PC-9 (cell line): ENCODE measurements around the gene LMO2. TPM values are rescaled to one million over a fixed set of nuclear protein-coding genes. Genes with fewer than 3 reads are reported as not detected.

Experiments used
- BruUV-seq: library from RNA; stranded (reverse); fragments of 400-500 nt; replicated peaks from 2 replicates; lab custom pipeline; 2021; lab: Mats Ljungman, UMichigan
- CTCF ChIA-PET: fragments of 300-600 bp; sonication (Branson Sonifier 250); formaldehyde crosslinking; loops from one replicate; lab custom pipeline; 2022; ENCODE audit warnings: antibody characterized with exemption; lab: Charles Lee
- POLR2A ChIA-PET: fragments of 300-600 bp; sonication (Branson Sonifier 250); formaldehyde crosslinking; loops from one replicate; lab custom pipeline; 2022; ENCODE audit warnings: antibody characterized with exemption; ENCODE audit not compliant: unreplicated experiment; lab: Charles Lee
- DNase-seq, 2 experiments: peaks; one replicate each; pipeline versions ENCODE4 v3.0.0 to v3.0.0-alpha.2; 2015 to 2022; ENCODE audit warnings: mixed read lengths in 1 of 2
- H2AFZ ChIP-seq: fragments of 200-600 bp; sonication (generic); 2 replicates; pipeline ENCODE4 v1.8.1; 2017; ENCODE audit warnings: antibody characterized with exemption
- H3F3A ChIP-seq: fragments of 200-600 bp; sonication (generic); 2 replicates; pipeline ENCODE4 v1.8.1; 2017; ENCODE audit warnings: antibody characterized with exemption, mild to moderate bottlenecking, low read depth; ENCODE audit not compliant: insufficient read depth
- H3K27ac ChIP-seq: fragments of 200-600 bp; sonication (generic); 2 replicates; pipeline ENCODE4 v1.6.1; 2016; ENCODE audit warnings: mixed run types
- H3K27me3 ChIP-seq: fragments of 200-600 bp; sonication (generic); 2 replicates; pipeline ENCODE4 v1.6.1; 2016; ENCODE audit warnings: low read depth, mixed run types; ENCODE audit not compliant: insufficient read depth
- H3K36me3 ChIP-seq: fragments of 200-600 bp; sonication (generic); 2 replicates; pipeline ENCODE4 v1.6.1; 2016; ENCODE audit warnings: low read depth, mixed run types
- H3K4me1 ChIP-seq: fragments of 200-600 bp; sonication (generic); replicated peaks from 2 replicates; pipeline ENCODE4 v1.6.1; 2016; ENCODE audit warnings: mixed run types; ENCODE audit not compliant: insufficient read depth
- H3K4me2 ChIP-seq: fragments of 200-600 bp; sonication (generic); 2 replicates; pipeline ENCODE4 v1.6.1; 2017; ENCODE audit warnings: mixed run types
- H3K4me3 ChIP-seq: fragments of 200-600 bp; sonication (generic); 2 replicates; pipeline ENCODE4 v1.6.1; 2016; ENCODE audit warnings: mixed run types
- H3K79me2 ChIP-seq: fragments of 200-600 bp; sonication (generic); 2 replicates; pipeline ENCODE4 v1.6.1; 2017; ENCODE audit warnings: low read depth, mixed run types
- H3K9me2 ChIP-seq: fragments of 200-600 bp; sonication (generic); 2 replicates; pipeline ENCODE4 v1.8.1; 2017; ENCODE audit warnings: mild to moderate bottlenecking; ENCODE audit not compliant: insufficient read depth
- H3K9me3 ChIP-seq: fragments of 200-600 bp; sonication (generic); 2 replicates; pipeline ENCODE4 v1.8.1; 2016; ENCODE audit warnings: low read depth; ENCODE audit not compliant: insufficient read depth
- H4K20me1 ChIP-seq: fragments of 200-600 bp; sonication (generic); 2 replicates; pipeline ENCODE4 v1.8.1; 2017; ENCODE audit not compliant: insufficient read depth
- CTCF ChIP-seq: fragments of 200-600 bp; sonication (generic); conservative IDR thresholded peaks from 2 replicates; pipeline ENCODE4 v1.6.1; 2017; ENCODE audit warnings: mixed run types, antibody characterized with exemption, mild to moderate bottlenecking, moderate library complexity
- EZH2 ChIP-seq: fragments of 200-600 bp; sonication (generic); IDR thresholded peaks from 2 replicates; pipeline ENCODE4 v1.8.0; 2017; ENCODE audit warnings: antibody characterized with exemption, low read depth
- intact Hi-C: fragments of 100-400 bp; cut with micrococcal nuclease; formaldehyde crosslinking; loops from one replicate; pipeline ENCODE4 v1.10.0; 2022; ENCODE audit not compliant: unreplicated experiment
- total RNA-seq: library from RNA; stranded (reverse); gene quantifications from 2 replicates; pipeline ENCODE4 v1.2.3, GENCODE V29; 2021

LMO2 gene
- total RNA-seq, 1 experiment from 2014 or later = 0.28 TPM

GRCh38 chr11:33916736-33917135, 24.9 kb upstream of the LMO2 start:
- H3K79me2 ChIP-seq = no peaks in the 10 kb centered on the region
- intact Hi-C loops = no loop called here
- ChIA-PET POLR2A (interaction anchor here (0.5 kb wide), 1 partner anchor 87 kb away, joined by 6 read pairs; no protein-coding TSS in a partner anchor), CTCF (no interaction called here)
- no peak overlapping the region for H3K4me3 ChIP-seq
- no TSS peak for BruUV-seq
- no peaks in the 10 kb centered on the region for H3F3A ChIP-seq
- H2AFZ ChIP-seq = no peak overlapping the region
- no peaks in the 10 kb centered on the region for H4K20me1 ChIP-seq
- H3K27me3 ChIP-seq = peaks cover 8% of the 10 kb centered on the region; the same call in 1 of the 2 replicates
- H3K27ac ChIP-seq = no peak overlapping the region
- H3K9me2 ChIP-seq = no peaks in the 10 kb centered on the region
- no peak overlapping the region for H3K4me2 ChIP-seq
- DNase-seq = no peak
- H3K4me1 ChIP-seq = peaks cover 9% of the 10 kb centered on the region
- H3K9me3 ChIP-seq = 0 out of 2 replicates have a peak, but pooled peaks cover 7% of the 10 kb centered on the region
- no peaks in the 10 kb centered on the region for H3K36me3 ChIP-seq
- TF ChIP-seq CTCF (no peak), EZH2 (no peak)

- BruUV-seq = no TSS peak
- Histone ChIP-seq H3F3A (no peaks in the 10 kb centered on the region), H3K36me3 (no peaks in the 10 kb centered on the region), H3K4me1 (peaks cover 9% of the 10 kb centered on the region), H3K4me3 (no peak overlapping the region), H3K79me2 (no peaks in the 10 kb centered on the region), H3K27me3 (peaks cover 8% of the 10 kb centered on the region; the same call in 1 of the 2 replicates), H3K4me2 (no peak overlapping the region), H2AFZ (no peak overlapping the region), H3K9me2 (no peaks in the 10 kb centered on the region), H3K9me3 (0 out of 2 replicates have a peak, but pooled peaks cover 7% of the 10 kb centered on the region), H3K27ac (no peak overlapping the region), H4K20me1 (no peaks in the 10 kb centered on the region)
- TF ChIP-seq EZH2 (no peak), CTCF (no peak)
- intact Hi-C loops = no loop called here
- POLR2A ChIA-PET = no interaction called here
- DNase-seq = no peak
- CTCF ChIA-PET = no interaction called here
Observed at GRCh38 chr11:33915526-33915925, 23.6 kb upstream of the LMO2 start.

- no peak overlapping the region for H3K27ac ChIP-seq
- intact Hi-C loops = no loop called here
- POLR2A ChIA-PET = interaction anchor here (0.6 kb wide), 1 partner anchor 652 kb away, joined by 4 read pairs; no protein-coding TSS in a partner anchor
- peaks cover 9% of the 10 kb centered on the region for H3K4me1 ChIP-seq
- H3K9me2 ChIP-seq = no peaks in the 10 kb centered on the region
- no peak overlapping the region for H2AFZ ChIP-seq
- no TSS peak for BruUV-seq
- no peaks in the 10 kb centered on the region for H3F3A ChIP-seq
- 0 out of 2 replicates have a peak, but pooled peaks cover 8% of the 10 kb centered on the region for H3K27me3 ChIP-seq
- DNase-seq = no peak
- H3K4me2 ChIP-seq = no peak overlapping the region
- CTCF ChIA-PET = no interaction called here
- 0 out of 2 replicates have a peak, but pooled peaks cover 7% of the 10 kb centered on the region for H3K9me3 ChIP-seq
- no peaks in the 10 kb centered on the region for H4K20me1 ChIP-seq
- TF ChIP-seq EZH2 (no peak), CTCF (no peak)
- H3K36me3 ChIP-seq = no peaks in the 10 kb centered on the region
- H3K79me2 ChIP-seq = no peaks in the 10 kb centered on the region
- H3K4me3 ChIP-seq = no peak overlapping the region
Observed at GRCh38 chr11:33913991-33914390, 22.1 kb upstream of the LMO2 start.
